TTC549 (cell line): ENCODE data around the gene SINHCAF.
"Not testable (repeated sequence)": the region's sequence is repeated elsewhere in the genome, so short reads cannot be mapped to it uniquely, and the experiment has no call there.

Source experiments
- FAIRE-seq: peaks from 2 replicates; lab custom pipeline; 2012; peaks lifted over from hg19 to GRCh38; lab: Jason Lieb, UNC

The SINHCAF gene

DNA sequence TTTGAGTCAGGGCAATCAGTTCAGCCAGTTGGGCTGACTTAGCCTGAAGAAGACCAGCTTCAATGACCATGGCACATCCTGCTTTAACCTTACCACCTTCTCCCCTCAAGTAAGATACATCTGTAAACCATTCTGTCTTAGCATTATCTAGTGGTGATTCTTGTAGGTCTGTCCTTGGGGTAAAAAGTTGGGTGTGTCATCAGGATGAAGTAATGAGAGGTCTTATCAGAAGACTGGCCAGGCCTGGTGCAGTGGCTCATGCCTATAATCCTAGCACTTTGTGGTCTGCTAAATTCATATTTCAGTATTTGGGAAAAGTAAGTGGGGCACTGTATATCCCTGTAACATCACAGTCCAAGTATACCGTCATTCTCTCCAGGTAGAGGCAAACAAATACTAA is 19.1 kb downstream of the SINHCAF start:
- FAIRE-seq = no peak

GRCh38 chr12:31303466-31303865 is 22.5 kb downstream of the SINHCAF start:
- no peak for FAIRE-seq

GRCh38 chr12:31301311-31301710 is 24.6 kb downstream of the SINHCAF start:
- FAIRE-seq = no peak

- no peak for FAIRE-seq
These were observed 25.2 kb downstream of the SINHCAF start for GRCh38 chr12:31300783-31301182.

- FAIRE-seq = no peak
These were observed 25.6 kb downstream of the SINHCAF start for GRCh38 chr12:31300341-31300740.

GRCh38 chr12:31298922-31299321 is 27.0 kb downstream of the SINHCAF start:
- no peak for FAIRE-seq

GRCh38 chr12:31298515-31298910 is 27.4 kb downstream of the SINHCAF start:
- no peak for FAIRE-seq

- no peak for FAIRE-seq
These were observed 28.1 kb downstream of the SINHCAF start for GRCh38 chr12:31297572-31298514.

DNA sequence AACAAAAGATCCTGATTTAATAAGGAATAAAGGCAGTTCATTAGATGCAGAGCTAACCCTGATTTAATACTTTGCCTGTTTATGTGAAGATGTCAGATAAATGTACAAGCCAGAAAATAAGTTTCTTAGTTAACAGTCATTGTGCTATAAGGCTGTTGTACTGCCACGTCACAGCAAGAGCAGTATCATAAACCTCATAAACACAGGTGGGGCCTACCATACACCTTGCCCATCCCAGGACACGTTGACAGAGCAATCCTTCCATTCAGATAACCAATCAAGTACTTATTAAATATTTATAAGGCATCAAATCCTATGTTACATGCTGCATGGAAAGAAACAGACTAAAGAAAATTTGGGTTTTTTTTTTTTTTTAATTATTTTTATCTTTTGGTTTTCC is 36.5 kb downstream of the SINHCAF start:
- no peak for FAIRE-seq

DNA sequence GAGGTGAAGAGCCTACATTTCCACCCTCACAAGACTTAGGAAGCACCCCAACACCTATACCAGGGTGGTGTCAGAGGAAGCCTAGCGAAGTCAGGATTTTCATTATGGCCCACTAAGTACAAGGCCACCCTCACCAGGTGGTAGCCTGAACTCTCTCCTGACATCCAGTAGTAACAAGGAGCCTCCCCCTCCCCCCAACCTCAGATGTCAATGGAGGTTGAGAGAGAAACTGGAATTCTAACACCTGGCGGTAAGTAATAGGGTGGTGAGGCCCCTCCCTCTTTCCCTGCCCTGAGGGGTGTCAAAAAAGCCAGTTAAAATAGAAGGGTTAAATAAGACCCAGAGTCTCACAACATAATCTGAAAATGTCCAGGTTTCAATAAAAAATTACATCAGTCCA is 37.6 kb downstream of the SINHCAF start:
- FAIRE-seq = no peak

DNA sequence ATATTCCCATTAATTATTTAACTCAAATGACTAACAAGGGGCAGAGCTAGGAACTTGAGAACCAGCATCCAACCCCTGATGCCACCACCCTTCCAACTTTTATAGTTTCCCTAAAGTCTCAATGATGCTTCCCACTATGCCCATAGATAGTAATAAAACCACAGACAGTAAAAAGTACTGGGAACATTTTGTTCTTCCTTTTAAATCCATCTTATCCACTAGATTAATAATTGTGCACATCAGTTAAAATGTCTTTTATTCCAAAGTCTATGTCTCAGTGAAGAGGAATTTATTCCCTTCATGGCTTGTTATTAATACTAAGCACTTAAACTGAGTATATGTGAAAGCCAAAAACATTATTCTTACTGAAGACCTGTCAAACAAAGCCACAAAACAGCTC is 45.8 kb downstream of the SINHCAF start:
- no peak for FAIRE-seq

DNA sequence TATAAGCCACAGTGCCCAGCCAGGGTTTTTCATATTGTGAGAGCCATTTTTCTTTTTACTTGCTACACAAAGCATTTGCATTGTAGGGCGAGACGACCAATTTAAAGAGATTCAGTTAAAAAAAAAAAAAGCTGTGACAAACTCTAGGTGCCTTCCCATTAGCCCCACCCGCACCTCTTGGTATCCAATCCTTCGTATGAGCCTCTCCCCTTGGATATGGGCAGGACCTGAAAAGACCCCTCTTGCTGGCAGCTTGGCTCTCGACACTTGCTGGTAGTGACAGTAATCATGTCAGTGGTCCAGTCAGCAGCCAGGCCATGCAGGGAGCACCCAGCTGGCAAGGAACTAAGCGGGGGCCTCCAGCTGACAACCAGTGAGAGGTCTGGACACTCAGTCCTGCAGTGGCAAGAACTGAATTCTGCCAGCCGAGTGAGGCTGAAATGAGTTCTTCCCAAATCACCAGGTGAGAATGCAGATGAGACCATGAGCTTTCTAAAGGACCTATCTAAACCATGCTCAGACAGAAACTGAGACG is 46.5 kb downstream of the SINHCAF start:
- FAIRE-seq = no peak

DNA sequence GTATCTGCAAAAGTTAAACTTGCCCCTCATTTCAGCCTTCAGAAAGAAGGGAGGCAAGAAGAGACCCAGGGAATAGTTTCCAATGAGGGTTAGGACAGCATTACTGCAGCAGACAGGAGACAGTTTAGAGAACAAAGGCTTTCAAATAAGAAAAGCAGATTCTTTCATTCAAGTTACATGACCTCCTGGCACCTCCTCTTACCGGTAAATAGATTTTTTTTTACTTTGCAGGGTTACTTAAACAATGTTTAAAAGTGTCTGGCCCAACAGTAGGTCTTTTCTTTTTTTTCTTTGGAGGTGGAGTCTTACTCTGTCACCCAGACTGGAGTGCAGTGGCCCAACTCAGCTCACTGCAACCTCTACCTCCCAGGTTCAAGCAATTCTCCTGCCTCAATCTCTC is 47.1 kb downstream of the SINHCAF start:
- FAIRE-seq = no peak

DNA sequence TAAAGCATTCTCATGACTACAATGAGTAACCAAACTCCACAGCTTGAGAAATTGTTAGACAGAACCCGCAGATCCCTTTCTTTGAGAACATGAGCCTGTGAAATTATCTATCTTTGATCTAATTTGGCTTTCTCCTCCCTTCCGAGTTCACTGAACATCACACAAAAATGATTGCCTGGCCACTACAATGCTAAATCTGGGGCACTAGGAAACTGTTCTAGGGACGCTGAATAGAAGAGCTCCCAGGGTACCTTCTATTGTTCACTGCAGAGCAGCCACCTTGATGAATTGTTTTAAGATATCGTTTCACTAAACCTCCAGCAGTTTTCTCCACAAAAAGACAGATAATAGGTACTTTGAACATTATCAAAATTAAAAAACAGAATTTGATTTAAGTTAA is 47.5 kb downstream of the SINHCAF start:
- no peak for FAIRE-seq

GRCh38 chr12:31277081-31277480 is 48.9 kb downstream of the SINHCAF start:
- no peak for FAIRE-seq

DNA sequence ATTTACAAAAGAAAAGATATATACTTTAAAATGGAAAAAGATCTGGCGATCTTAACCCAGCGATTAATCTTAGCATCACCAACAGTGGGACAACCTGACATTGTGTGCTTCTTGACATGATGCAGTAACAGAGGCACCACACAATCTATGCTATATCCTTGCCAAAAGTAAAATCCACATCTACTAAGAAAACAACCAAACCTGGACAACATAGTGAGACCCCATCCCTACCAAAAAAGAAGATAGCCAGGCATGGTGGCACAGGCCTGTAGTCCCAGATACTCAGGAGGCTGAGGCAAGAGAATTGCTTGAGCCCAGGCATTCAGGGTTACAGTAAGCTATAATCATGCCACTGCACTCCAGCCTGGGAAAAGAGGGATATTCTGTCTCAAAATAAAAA is 50.5 kb downstream of the SINHCAF start:
- no peak for FAIRE-seq

- FAIRE-seq = no peak
These were observed 51.2 kb downstream of the SINHCAF start for GRCh38 chr12:31274520-31275300.

- not testable (repeated sequence) for FAIRE-seq
These were observed 52.2 kb downstream of the SINHCAF start for GRCh38 chr12:31273794-31274193.

GRCh38 chr12:31272607-31273225 is 53.2 kb downstream of the SINHCAF start:
- FAIRE-seq = no peak

DNA sequence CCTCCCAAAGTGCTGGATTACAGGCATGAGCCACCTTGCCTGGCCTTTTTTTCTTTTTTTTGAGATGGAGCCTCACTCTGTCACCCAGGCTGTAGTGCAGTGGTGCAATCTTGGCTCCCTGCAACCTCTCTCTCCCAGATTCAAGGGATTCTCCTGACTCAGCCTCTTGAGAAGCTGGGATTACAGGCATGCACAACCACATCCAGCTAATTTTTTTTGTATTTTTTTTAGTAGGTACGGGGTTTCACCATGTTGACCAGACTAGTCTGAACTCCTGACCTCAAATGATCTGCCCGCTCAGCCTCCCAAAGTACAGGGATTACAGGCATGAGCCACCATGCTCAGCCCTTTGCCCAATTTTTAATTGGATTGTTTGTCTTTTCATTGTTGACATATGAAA is 58.0 kb downstream of the SINHCAF start:
- FAIRE-seq = no peak

- FAIRE-seq = no peak
These were observed 60.2 kb downstream of the SINHCAF start for GRCh38 chr12:31265722-31266121.

GRCh38 chr12:31263661-31264060 is 62.3 kb downstream of the SINHCAF start:
- FAIRE-seq = no peak

GRCh38 chr12:31261744-31262143 is 64.2 kb downstream of the SINHCAF start:
- no peak for FAIRE-seq
